Neutrophil (primary cell): Measurements from ENCODE around the gene SLC44A1.

Source experiments
- H3K27ac ChIP-seq: fragments of 200-600 bp; sonication (generic); 2 replicates; pipeline ENCODE4 v1.5.1; 2016; ENCODE audit warnings: mild to moderate bottlenecking, moderate library complexity
- H3K27me3 ChIP-seq: fragments of 200-600 bp; sonication (generic); 2 replicates; pipeline ENCODE4 v1.6.0; 2016; ENCODE audit warnings: mild to moderate bottlenecking
- H3K36me3 ChIP-seq: fragments of 200-600 bp; sonication (generic); 2 replicates; pipeline ENCODE4 v1.5.1; 2017
- H3K4me1 ChIP-seq, 2 experiments: fragments of 200-600 bp in 1 of 2; sonication (generic) in 1 of 2; 1 replicate in 1 of 2; 2 replicates in 1 of 2; pipeline versions ENCODE4 v1.5.1 to v1.6.1; 2013 to 2016; ENCODE audit warnings: low read depth in 1 of 2, low read length in 1 of 2, mild to moderate bottlenecking in 1 of 2, moderate library complexity in 1 of 2; ENCODE audit not compliant: control insufficient read depth in 1 of 2, insufficient read depth in 1 of 2
- H3K4me3 ChIP-seq, 2 experiments: fragments of 200-600 bp in 1 of 2; sonication (generic) in 1 of 2; 1 replicate in 1 of 2; 2 replicates in 1 of 2; pipeline ENCODE4 v1.5.1; 2013 to 2016; ENCODE audit warnings: low read depth in 1 of 2, low read length in 1 of 2, mild to moderate bottlenecking in 1 of 2, moderate library complexity in 1 of 2
- H3K9me3 ChIP-seq: fragments of 200-600 bp; sonication (generic); 2 replicates; pipeline ENCODE4 v1.5.1; 2016
- CTCF ChIP-seq: fragments of 200-600 bp; sonication (generic); IDR thresholded peaks from 2 replicates; pipeline ENCODE4 v1.5.1; 2016; ENCODE audit warnings: antibody characterized with exemption

SLC44A1 gene

GRCh38 chr9:105245891-105246161 is 1.4 kb downstream of the SLC44A1 start:
- no peaks in the 10 kb centered on the region for H3K36me3 ChIP-seq
- peaks cover 19 to 20% of the 10 kb centered on the region in 2 experiments for H3K4me1 ChIP-seq
- H3K27ac ChIP-seq = peak overlapping the region; percentile 84

GRCh38 chr9:105246656-105247173 is 2.3 kb downstream of the SLC44A1 start:
- no peaks in the 10 kb centered on the region for H3K36me3 ChIP-seq
- TF ChIP-seq CTCF = no peak
- peaks cover 19 to 20% of the 10 kb centered on the region in 2 experiments for H3K4me1 ChIP-seq
- no peak overlapping the region for H3K27ac ChIP-seq
- no peaks in the 10 kb centered on the region for H3K27me3 ChIP-seq
- no peaks in the 10 kb centered on the region for H3K9me3 ChIP-seq
- no peak overlapping the region for H3K4me3 ChIP-seq

More at GRCh38 chr9:105245891-105246161, 1.4 kb downstream of the SLC44A1 start:
- peak overlapping the region; percentile 76 to 78 for H3K4me3 ChIP-seq
- H3K9me3 ChIP-seq = no peaks in the 10 kb centered on the region
- TF ChIP-seq CTCF = no peak
- no peaks in the 10 kb centered on the region for H3K27me3 ChIP-seq

- Histone ChIP-seq H3K27ac (no peak overlapping the region), H3K9me3 (no peaks in the 10 kb centered on the region), H3K36me3 (no peaks in the 10 kb centered on the region), H3K27me3 (no peaks in the 10 kb centered on the region), H3K4me1 (peaks cover 13 to 18% of the 10 kb centered on the region in 2 experiments), H3K4me3 (no peak overlapping the region)
- TF ChIP-seq CTCF = no peak
These were observed 4.2 kb downstream of the SLC44A1 start for GRCh38 chr9:105248691-105249090.

GRCh38 chr9:105251133-105251532 is 6.7 kb downstream of the SLC44A1 start:
- no peak overlapping the region for H3K4me3 ChIP-seq
- H3K36me3 ChIP-seq = no peaks in the 10 kb centered on the region
- TF ChIP-seq CTCF = no peak
- H3K4me1 ChIP-seq = peaks cover 0 to 11% of the 10 kb centered on the region in 2 experiments
- no peaks in the 10 kb centered on the region for H3K27me3 ChIP-seq
- H3K9me3 ChIP-seq = no peaks in the 10 kb centered on the region
- no peak overlapping the region for H3K27ac ChIP-seq

GRCh38 chr9:105251733-105252404 is 7.4 kb downstream of the SLC44A1 start:
- TF ChIP-seq CTCF = no peak
- peaks cover 0 to 11% of the 10 kb centered on the region in 2 experiments for H3K4me1 ChIP-seq
- no peak overlapping the region for H3K27ac ChIP-seq
- H3K9me3 ChIP-seq = no peaks in the 10 kb centered on the region
- no peak overlapping the region for H3K4me3 ChIP-seq
- no peaks in the 10 kb centered on the region for H3K27me3 ChIP-seq
- no peaks in the 10 kb centered on the region for H3K36me3 ChIP-seq
